HEK293 (cell line): ENCODE data around the gene IL2RA.

Experiments
- CTCF ChIA-PET: fragments of 350-600 bp; formaldehyde crosslinking; extraction: SDS; loops from one replicate; lab custom pipeline; 2021; ENCODE audit warnings: antibody characterized with exemption; lab: Yijun Ruan, JAX
- POLR2A ChIA-PET: fragments of 300-600 bp; formaldehyde crosslinking; extraction: SDS; loops from one replicate; lab custom pipeline; 2020; ENCODE audit warnings: antibody characterized with exemption, inconsistent platforms; lab: Yijun Ruan, JAX
- H3K27ac ChIP-seq: fragments of 200-500 bp; sonication (Bioruptor generic); 2 replicates; pipeline ENCODE4 v1.5.1; 2014; ENCODE audit warnings: low read depth, low read length, control low read depth, inconsistent platforms; ENCODE audit errors: extremely low read depth
- H3K36me3 ChIP-seq, 2 experiments: fragments of 200-500 bp in 1 of 2; sonication (Bioruptor generic) in 1 of 2; 1 replicate in 1 of 2; 2 replicates in 1 of 2; pipeline ENCODE4 v1.5.1; 2014 to 2017; ENCODE audit warnings: inconsistent platforms in 2 of 2, low read length in 2 of 2; ENCODE audit not compliant: control insufficient read depth in 2 of 2, insufficient read depth in 1 of 2
- H3K4me1 ChIP-seq: fragments of 200-500 bp; sonication (Bioruptor generic); 2 replicates; pipeline ENCODE4 v1.5.1; 2014; ENCODE audit warnings: mild to moderate bottlenecking, low read length, inconsistent platforms; ENCODE audit not compliant: control insufficient read depth, insufficient read depth
- H3K4me3 ChIP-seq: 2 replicates; pipeline ENCODE4 v1.5.1; 2011; ENCODE audit warnings: low read depth, mild to moderate bottlenecking, control low read depth, low read length, moderate library complexity
- H3K9me3 ChIP-seq: fragments of 200-500 bp; sonication (Bioruptor generic); 2 replicates; pipeline ENCODE4 v1.5.1; 2014; ENCODE audit warnings: low read depth, low read length, inconsistent platforms; ENCODE audit not compliant: control insufficient read depth, insufficient read depth
- GFI1B ChIP-seq: fragments of 450-650 bp; formaldehyde crosslinking; IDR thresholded peaks from 2 replicates; pipeline ENCODE4 v1.5.1; 2016; ENCODE audit warnings: missing biosample characterization, missing genetic modification characterization
- GLI2 ChIP-seq: fragments of 450-650 bp; formaldehyde crosslinking; IDR thresholded peaks from 2 replicates; pipeline ENCODE4; 2017; ENCODE audit warnings: missing biosample characterization, missing genetic modification characterization, low read depth, borderline replicate concordance
- HIC1 ChIP-seq: fragments of 450-650 bp; formaldehyde crosslinking; IDR thresholded peaks from 2 replicates; pipeline ENCODE4 v1.5.1; 2016; ENCODE audit warnings: missing biosample characterization, missing genetic modification characterization
- KLF10 ChIP-seq: fragments of 450-650 bp; IDR thresholded peaks from 2 replicates; pipeline ENCODE4 v1.5.1; 2018; ENCODE audit warnings: missing biosample characterization, mild to moderate bottlenecking, missing genetic modification characterization
- KLF8 ChIP-seq: fragments of 450-650 bp; formaldehyde crosslinking; IDR thresholded peaks from 2 replicates; pipeline ENCODE4 v1.5.1; 2016; ENCODE audit warnings: missing biosample characterization, missing genetic modification characterization
- KLF9 ChIP-seq: fragments of 450-650 bp; formaldehyde crosslinking; IDR thresholded peaks from 2 replicates; pipeline ENCODE4 v1.5.1; 2016; ENCODE audit warnings: missing biosample characterization, missing genetic modification characterization, low read depth
- OSR2 ChIP-seq: fragments of 450-650 bp; formaldehyde crosslinking; IDR thresholded peaks from 2 replicates; pipeline ENCODE4 v1.5.1; 2016; ENCODE audit warnings: missing biosample characterization, missing genetic modification characterization
- PRDM4 ChIP-seq: fragments of 450-650 bp; formaldehyde crosslinking; IDR thresholded peaks from 2 replicates; pipeline ENCODE4 v1.5.1; 2017; ENCODE audit warnings: missing biosample characterization, missing genetic modification characterization
- REPIN1 ChIP-seq: fragments of 450-650 bp; formaldehyde crosslinking; IDR thresholded peaks from 2 replicates; pipeline ENCODE4 v1.5.1; 2017; ENCODE audit warnings: missing biosample characterization, missing genetic modification characterization, low read depth
- SETDB1 ChIP-seq: IDR thresholded peaks from one replicate; pipeline ENCODE4 v1.6.1; 2017; ENCODE audit warnings: mild to moderate bottlenecking, low read length, moderate library complexity, mixed read lengths; ENCODE audit not compliant: insufficient read length
- TCF7L2 ChIP-seq: IDR thresholded peaks from 2 replicates; pipeline ENCODE4 v1.6.1; 2011; ENCODE audit warnings: low read depth, mild to moderate bottlenecking, inconsistent platforms, low read length, moderate library complexity, borderline replicate concordance
- ZNF146 ChIP-seq: fragments of 450-650 bp; formaldehyde crosslinking; IDR thresholded peaks from 2 replicates; pipeline ENCODE4 v1.5.1; 2016; ENCODE audit warnings: missing biosample characterization, missing genetic modification characterization
- ZNF174 ChIP-seq: fragments of 450-650 bp; formaldehyde crosslinking; IDR thresholded peaks from 2 replicates; pipeline ENCODE4 v1.5.0; 2017; ENCODE audit warnings: missing biosample characterization, mild to moderate bottlenecking, missing genetic modification characterization
- ZNF266 ChIP-seq: fragments of 450-650 bp; formaldehyde crosslinking; IDR thresholded peaks from 2 replicates; pipeline ENCODE4 v1.5.1; 2016; ENCODE audit warnings: missing biosample characterization, missing genetic modification characterization, low read depth
- ZNF362 ChIP-seq: fragments of 450-650 bp; formaldehyde crosslinking; IDR thresholded peaks from 2 replicates; pipeline ENCODE4 v1.5.1; 2016; ENCODE audit warnings: missing biosample characterization, missing genetic modification characterization
- ZNF37A ChIP-seq: fragments of 450-650 bp; IDR thresholded peaks from 2 replicates; pipeline ENCODE4 v1.5.1; 2018; ENCODE audit warnings: missing biosample characterization, missing genetic modification characterization
- ZNF404 ChIP-seq: fragments of 450-650 bp; formaldehyde crosslinking; IDR thresholded peaks from 2 replicates; pipeline ENCODE4 v1.5.1; 2017; ENCODE audit warnings: missing biosample characterization, missing genetic modification characterization
- ZNF449 ChIP-seq: fragments of 450-650 bp; formaldehyde crosslinking; IDR thresholded peaks from 2 replicates; pipeline ENCODE4 v1.5.1; 2017; ENCODE audit warnings: missing biosample characterization, mild to moderate bottlenecking, missing genetic modification characterization, moderate library complexity
- ZNF510 ChIP-seq: fragments of 450-650 bp; formaldehyde crosslinking; IDR thresholded peaks from 2 replicates; pipeline ENCODE4 v1.5.1; 2018; ENCODE audit warnings: mild to moderate bottlenecking, missing genetic modification characterization, missing biosample characterization; ENCODE audit not compliant: insufficient replicate concordance
- ZNF514 ChIP-seq: fragments of 450-650 bp; formaldehyde crosslinking; IDR thresholded peaks from 2 replicates; pipeline ENCODE4 v1.5.1; 2016; ENCODE audit warnings: missing biosample characterization, missing genetic modification characterization
- ZNF580 ChIP-seq: fragments of 450-650 bp; formaldehyde crosslinking; IDR thresholded peaks from 2 replicates; pipeline ENCODE4 v1.5.1; 2016; ENCODE audit warnings: missing biosample characterization, missing genetic modification characterization
- ZNF624 ChIP-seq: fragments of 450-650 bp; formaldehyde crosslinking; IDR thresholded peaks from 2 replicates; pipeline ENCODE4 v1.5.1; 2017; ENCODE audit warnings: missing biosample characterization, missing genetic modification characterization
- ZNF701 ChIP-seq: fragments of 450-650 bp; formaldehyde crosslinking; IDR thresholded peaks from 2 replicates; pipeline ENCODE4 v1.5.1; 2016; ENCODE audit warnings: missing biosample characterization, missing genetic modification characterization
- ZNF776 ChIP-seq: fragments of 450-650 bp; formaldehyde crosslinking; IDR thresholded peaks from 2 replicates; pipeline ENCODE4 v1.5.0; 2017; ENCODE audit warnings: missing biosample characterization, missing genetic modification characterization, borderline replicate concordance

IL2RA gene

GRCh38 chr10:6038071-6038631, 24.0 kb downstream of the IL2RA start (continued):
- no peak for TF ChIP-seq ZNF362

GRCh38 chr10:6037422-6037821, 24.7 kb downstream of the IL2RA start:
- TF ChIP-seq SETDB1 = no peak
- TF ChIP-seq ZNF776 (tag by site-specific recombination) = no peak
- TF ChIP-seq KLF9 (tag by site-specific recombination) = no peak
- no peak for TF ChIP-seq OSR2 (tag by site-specific recombination)
- TF ChIP-seq ZNF624 (tag by site-specific recombination) = no peak
- TF ChIP-seq ZNF146 = no peak
- no peak for TF ChIP-seq REPIN1
- TF ChIP-seq ZNF701 (tag by site-specific recombination) = no peak
- TF ChIP-seq TCF7L2 = no peak
- TF ChIP-seq ZNF266 (tag by site-specific recombination) = no peak
- no peak for TF ChIP-seq ZNF449 (tag by site-specific recombination)
- no peak for TF ChIP-seq GFI1B
- no peak for TF ChIP-seq ZNF174 (tag by site-specific recombination)
- TF ChIP-seq HIC1 = no peak
- TF ChIP-seq ZNF37A (tag by site-specific recombination) = no peak
- TF ChIP-seq KLF8 (tag by site-specific recombination) = no peak
- TF ChIP-seq GLI2 (tag by site-specific recombination) = no peak
- no peak for TF ChIP-seq ZNF514
- Histone ChIP-seq H3K4me3 (no peak overlapping the region), H3K9me3 (no peaks in the 10 kb centered on the region), H3K36me3 (no peaks in the 10 kb centered on the region), H3K27ac (no peak overlapping the region), H3K4me1 (no peaks in the 10 kb centered on the region)
- ChIA-PET POLR2A (no interaction called here), CTCF (interaction anchor here (0.6 to 1.5 kb wide), 3 partner anchors 19 to 364 kb away, joined by 3 to 6 read pairs (median 4); no protein-coding TSS in a partner anchor)

- no peaks in the 10 kb centered on the region for H3K9me3 ChIP-seq
- CTCF ChIA-PET = interaction anchor here (0.6 kb wide), 1 partner anchor 50 kb away, joined by 3 read pairs; no protein-coding TSS in a partner anchor
- POLR2A ChIA-PET = no interaction called here
- no peak for TF ChIP-seq ZNF510 (tag by site-specific recombination)
- no peak for TF ChIP-seq ZNF404
- TF ChIP-seq ZNF514 = no peak
- no peak for TF ChIP-seq HIC1
- no peak for TF ChIP-seq PRDM4 (tag by site-specific recombination)
- TF ChIP-seq KLF10 (tag by site-specific recombination) = no peak
- TF ChIP-seq ZNF624 (tag by site-specific recombination) = no peak
- TF ChIP-seq ZNF580 = no peak
Observed at GRCh38 chr10:6036861-6037321, 25.3 kb downstream of the IL2RA start.

More at GRCh38 chr10:6036861-6037321, 25.3 kb downstream of the IL2RA start:
- Histone ChIP-seq H3K36me3 (no peaks in the 10 kb centered on the region), H3K4me3 (no peak overlapping the region), H3K4me1 (no peaks in the 10 kb centered on the region), H3K27ac (no peak overlapping the region)
